Measurements from ENCODE around the gene SRCAP.

Gene SRCAP

DNA sequence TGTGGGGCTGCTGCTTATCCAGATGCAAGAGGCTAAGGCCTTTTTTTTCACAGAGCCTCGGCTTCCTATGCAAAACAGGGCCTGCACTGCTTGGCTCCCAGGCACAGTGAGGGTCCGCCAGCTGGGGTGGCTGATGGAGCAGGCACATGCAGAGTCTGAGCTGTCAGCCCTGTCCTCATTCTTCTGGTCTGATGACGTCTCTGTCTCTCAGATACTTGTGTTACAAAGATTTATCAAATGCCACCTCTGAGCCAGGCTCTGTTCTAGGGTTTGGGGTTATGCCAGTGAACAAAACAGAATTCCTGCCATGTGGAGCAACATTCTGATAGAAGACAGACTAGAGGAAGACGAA is 67.9 kb downstream of the SRCAP start:
- no peak for DNase-seq (ENCODE audit: low read depth)
- H3K4me3 ChIP-seq (ENCODE audit: low read depth, low read length): no peak overlapping the region
- TF ChIP-seq, protein P1, sequence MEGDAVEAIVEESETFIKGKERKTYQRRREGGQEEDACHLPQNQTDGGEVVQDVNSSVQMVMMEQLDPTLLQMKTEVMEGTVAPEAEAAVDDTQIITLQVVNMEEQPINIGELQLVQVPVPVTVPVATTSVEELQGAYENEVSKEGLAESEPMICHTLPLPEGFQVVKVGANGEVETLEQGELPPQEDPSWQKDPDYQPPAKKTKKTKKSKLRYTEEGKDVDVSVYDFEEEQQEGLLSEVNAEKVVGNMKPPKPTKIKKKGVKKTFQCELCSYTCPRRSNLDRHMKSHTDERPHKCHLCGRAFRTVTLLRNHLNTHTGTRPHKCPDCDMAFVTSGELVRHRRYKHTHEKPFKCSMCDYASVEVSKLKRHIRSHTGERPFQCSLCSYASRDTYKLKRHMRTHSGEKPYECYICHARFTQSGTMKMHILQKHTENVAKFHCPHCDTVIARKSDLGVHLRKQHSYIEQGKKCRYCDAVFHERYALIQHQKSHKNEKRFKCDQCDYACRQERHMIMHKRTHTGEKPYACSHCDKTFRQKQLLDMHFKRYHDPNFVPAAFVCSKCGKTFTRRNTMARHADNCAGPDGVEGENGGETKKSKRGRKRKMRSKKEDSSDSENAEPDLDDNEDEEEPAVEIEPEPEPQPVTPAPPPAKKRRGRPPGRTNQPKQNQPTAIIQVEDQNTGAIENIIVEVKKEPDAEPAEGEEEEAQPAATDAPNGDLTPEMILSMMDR (IDR thresholded peaks at IDR 0.05; ENCODE audit: control insufficient read depth, extremely low read depth, insufficient read depth): no peak

DNA sequence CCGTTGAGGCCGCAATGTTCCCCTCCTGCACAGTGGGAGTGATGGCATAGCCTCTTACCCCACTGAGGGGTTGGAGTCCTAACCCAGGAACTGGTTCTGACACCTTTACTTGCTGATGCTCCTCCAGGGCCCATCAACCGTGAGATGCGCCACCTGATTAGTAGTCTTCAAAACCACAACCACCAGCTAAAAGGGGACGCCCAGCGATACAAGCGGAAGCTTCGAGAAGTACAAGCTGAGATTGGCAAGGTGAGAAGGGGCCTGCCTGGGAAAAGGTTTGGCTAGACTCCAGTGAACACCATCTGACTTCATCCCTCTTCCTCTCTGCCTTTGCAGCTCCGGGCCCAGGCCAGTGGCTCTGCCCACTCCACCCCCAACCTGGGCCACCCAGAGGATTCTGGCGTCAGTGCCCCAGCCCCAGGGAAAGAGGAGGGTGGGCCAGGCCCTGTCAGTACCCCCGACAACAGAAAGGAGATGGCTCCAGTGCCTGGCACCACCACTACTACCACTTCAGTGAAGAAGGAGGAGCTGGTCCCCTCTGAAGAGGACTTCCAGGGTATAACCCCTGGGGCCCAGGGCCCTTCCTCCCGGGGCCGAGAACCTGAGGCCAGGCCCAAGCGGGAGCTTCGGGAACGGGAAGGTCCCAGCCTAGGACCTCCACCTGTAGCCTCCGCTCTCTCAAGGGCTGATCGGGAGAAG is 68.9 kb downstream of the SRCAP start:
- H3K4me3 ChIP-seq (ENCODE audit: low read depth, low read length): no peak overlapping the region
- DNase-seq (ENCODE audit: low read depth): no peak
- TF ChIP-seq, protein P1 (IDR thresholded peaks at IDR 0.05; ENCODE audit: control insufficient read depth, extremely low read depth, insufficient read depth): no peak

DNA sequence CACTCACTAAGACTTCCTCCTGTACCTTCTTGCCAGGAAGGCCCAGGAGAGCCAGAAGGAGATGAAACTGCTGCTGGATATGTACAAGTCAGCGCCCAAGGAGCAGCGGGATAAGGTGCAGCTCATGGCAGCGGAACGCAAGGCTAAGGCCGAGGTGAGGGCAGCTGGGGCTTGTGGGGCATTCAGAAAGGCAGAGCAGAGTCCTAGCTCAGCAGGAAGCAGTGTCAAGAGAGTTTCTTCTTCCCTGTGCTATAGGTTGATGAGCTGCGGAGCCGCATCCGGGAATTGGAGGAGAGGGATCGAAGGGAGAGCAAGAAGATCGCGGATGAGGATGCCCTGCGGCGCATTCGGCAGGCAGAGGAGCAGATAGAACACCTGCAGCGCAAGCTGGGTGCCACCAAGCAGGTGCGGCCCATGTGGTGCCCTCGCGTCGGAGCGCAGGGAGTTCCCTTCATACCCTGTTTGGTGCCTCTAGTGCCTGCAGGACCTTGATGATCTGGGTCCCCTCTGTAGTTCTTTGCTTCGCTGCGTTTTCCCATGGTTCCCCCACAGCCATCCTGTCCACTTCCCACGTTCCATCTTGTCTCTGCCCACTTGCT is 69.7 kb downstream of the SRCAP start:
- H3K4me3 ChIP-seq (ENCODE audit: low read depth, low read length): no peak overlapping the region
- no peak for DNase-seq (ENCODE audit: low read depth)
- TF ChIP-seq, protein P1 (IDR thresholded peaks at IDR 0.05; ENCODE audit: control insufficient read depth, extremely low read depth, insufficient read depth): no peak

DNA sequence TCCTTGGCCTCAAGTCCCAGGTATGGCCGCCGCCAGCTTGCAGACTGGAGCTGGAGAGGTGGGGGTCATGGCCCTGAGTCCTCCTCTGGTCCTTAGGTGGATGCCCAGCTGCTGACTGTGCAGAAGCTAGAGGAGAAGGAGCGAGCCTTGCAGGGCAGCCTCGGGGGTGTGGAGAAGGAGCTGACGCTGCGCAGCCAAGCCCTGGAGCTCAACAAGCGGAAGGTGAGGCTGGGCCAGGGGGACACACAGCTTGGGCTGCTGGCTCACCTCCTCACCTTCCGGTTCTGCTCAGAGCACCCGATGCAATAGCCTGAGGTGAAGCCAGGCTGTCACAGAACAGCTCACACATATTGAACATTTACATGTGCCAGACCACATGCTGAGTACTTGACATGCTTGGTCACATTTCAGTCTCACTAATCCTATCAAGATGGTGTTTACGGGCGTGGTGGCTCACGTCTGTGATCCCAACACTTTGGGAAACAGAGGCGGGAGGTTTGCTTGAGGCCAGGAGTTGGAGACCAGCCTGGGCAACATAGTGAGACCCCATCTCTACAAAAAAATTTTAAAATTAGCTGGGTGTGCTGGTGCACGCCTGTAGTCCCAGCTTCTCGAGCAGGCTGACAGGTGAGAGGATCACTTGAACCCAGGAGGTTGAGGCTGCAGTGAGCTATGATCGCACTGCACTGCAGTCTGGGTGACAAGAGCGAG is 70.6 kb downstream of the SRCAP start:
- no peak for DNase-seq (ENCODE audit: low read depth)
- TF ChIP-seq, protein P1 (IDR thresholded peaks at IDR 0.05; ENCODE audit: control insufficient read depth, extremely low read depth, insufficient read depth): no peak
- H3K4me3 ChIP-seq (ENCODE audit: low read depth, low read length): no peak overlapping the region

DNA sequence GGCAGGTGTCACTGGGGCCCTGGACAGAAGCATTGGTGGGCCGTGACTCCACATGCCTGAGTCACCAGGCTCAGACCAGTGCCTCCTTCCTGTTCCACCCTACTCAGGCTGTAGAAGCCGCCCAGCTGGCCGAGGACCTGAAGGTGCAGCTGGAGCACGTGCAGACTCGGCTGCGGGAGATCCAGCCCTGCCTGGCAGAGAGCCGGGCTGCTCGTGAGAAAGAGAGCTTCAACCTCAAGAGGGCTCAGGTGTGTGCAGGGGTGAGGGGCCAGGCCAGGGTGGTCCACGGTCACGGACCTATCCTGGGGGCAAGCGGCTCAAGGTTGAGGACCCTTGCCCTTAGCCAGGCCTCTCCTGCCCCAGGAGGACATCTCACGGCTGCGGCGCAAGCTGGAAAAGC is 72.8 kb downstream of the SRCAP start:
- TF ChIP-seq, protein P1 (IDR thresholded peaks at IDR 0.05; ENCODE audit: control insufficient read depth, extremely low read depth, insufficient read depth): no peak
- DNase-seq (ENCODE audit: low read depth): no peak
- H3K4me3 ChIP-seq (ENCODE audit: low read depth, low read length): no peak overlapping the region

DNA sequence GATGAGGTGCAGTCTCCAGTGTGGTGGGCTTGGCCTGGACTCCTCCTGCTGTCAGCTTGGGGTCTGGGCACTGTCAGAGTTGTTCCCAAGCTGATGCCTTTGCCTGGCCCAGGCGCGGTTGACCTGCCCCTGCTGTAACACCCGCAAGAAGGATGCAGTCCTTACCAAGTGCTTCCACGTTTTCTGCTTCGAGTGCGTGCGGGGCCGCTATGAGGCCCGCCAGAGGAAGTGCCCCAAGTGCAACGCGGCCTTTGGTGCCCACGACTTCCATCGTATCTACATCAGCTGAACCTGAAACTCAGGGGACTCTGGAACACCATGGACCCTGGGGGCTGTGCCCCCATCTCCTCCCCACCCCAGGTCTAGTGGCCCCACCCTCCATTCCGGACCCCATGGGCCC is 74.9 kb downstream of the SRCAP start:
- no peak for DNase-seq (ENCODE audit: low read depth)
- no peak overlapping the region for H3K4me3 ChIP-seq (ENCODE audit: low read depth, low read length)
- TF ChIP-seq, protein P1 (IDR thresholded peaks at IDR 0.05; ENCODE audit: control insufficient read depth, extremely low read depth, insufficient read depth): no peak

Measured in LNCaP clone FGC (cell line).